HG03439 (cell line): ENCODE results near the gene ENDOV.

ENCODE experiments used
- ATAC-seq: cut with Tn5 transposase; IDR thresholded peaks from one replicate; pipeline ENCODE4 v1.9.1; 2021; ENCODE audit warnings: mild to moderate bottlenecking, moderate library complexity; ENCODE audit not compliant: unreplicated experiment

Gene ENDOV

DNA sequence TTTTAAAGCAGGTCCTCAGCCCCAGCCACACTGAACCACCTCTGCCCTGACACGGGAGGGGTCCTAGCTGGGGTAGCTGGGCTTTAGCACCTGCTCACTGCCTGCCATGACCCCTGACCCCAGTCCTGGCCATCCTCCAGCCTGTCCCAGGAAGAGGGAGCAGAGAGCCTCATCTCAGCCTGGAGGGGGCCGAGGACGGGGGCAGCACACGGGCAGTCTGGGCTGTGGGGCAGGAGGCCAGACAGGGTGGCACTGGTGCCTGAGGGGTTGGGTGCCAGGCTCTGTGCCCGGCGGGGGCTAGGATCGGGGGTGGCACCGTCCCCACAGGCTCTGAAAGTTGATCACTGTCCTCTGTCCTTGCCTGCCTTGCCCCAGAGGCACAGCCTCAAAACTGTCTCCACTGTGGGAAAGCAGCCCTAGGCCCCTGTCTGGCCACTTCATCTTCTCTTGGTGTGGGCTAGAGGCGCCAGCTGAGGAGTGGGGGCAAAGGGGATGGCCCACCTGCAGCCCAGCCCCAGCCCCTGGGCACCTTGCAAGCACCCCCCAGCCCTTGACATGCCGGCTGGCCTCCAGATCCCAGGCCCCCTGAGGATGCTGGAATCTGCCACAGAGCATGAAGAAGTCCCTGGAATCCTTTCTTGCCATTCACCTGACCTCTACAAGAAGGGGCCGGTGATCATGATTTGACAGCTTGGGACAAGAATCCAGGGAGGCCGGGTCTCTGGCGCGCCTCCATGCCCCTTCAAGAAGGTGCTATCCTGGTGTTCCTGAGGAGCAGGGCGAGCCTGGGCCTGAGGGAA lies 15.7 kb downstream of the ENDOV start:
- no peak for ATAC-seq

DNA sequence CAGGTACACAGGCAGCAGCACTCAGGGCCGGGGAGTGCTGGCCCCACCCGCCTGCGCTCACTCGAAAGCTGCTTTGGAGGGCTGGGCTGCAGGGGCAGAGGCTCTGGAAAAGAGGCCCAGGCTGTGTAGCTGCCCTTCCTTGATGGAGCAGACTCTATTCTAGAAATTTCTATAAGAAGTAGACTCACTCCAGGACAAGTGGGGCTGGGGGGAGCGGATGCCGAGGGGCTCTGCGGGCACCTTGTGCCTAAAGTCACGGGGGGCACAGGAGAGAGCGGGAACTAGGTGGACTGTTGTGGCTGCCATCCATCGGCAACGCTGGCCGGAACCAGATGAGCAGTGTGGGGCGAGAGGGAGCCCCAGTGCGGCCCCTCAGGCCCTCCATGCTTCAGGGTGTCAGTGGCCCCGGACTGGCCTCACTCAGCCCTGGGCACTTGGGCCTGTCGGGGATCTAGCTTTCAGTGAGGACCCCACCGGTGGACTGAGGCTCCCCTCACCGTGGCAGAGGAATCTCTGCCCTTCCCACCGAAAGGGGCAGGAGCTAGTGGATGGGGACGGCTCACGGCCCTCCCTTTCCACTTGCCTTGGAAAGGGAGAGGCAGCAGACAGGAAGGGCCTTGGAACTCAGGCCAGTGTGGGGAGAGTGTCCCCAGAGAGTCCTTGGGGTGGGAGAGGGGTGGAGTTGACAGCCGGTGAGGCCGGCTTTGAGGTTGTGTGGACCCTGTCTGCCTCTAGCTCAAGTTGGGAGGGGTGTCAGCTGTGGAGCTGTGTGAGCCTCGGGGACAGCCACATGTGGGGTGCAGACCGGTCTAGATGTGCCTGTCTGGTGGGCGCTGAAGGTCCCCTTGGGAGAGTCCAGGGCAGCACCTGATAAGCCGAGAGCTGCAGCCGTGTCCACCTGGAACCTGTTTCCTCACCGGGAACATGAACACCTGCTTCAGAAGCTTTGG lies 16.6 kb downstream of the ENDOV start:
- ATAC-seq: no peak

DNA sequence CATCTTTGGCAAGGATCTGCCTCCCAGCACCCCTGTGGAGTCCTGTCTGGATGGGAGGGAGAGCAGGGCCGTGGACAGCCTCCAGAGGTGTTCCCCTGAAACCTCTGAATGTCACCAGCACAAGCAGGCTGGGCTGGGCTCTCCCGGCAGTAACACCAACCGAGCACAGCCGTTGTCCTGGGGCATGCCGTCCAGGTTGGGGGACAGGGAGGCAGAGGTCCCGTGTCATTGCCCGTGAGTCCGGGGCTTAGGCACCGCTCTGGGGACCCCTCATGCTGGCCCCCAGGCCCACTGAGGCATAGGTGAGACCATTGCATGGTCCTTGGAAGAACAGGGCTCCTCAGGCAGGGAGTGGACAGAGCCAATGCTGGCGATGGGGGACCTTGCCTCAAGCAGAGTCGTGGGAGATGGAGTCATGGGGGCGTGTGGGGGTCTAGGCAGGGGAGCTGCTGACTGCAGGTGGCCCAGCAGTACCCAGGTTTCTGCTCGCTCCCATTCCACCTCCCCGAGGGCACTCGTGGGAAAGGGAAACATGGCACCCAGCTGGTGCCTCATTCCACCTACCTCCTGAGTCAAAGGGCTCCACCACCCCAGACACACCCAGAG lies 17.5 kb downstream of the ENDOV start:
- ATAC-seq: no peak

DNA sequence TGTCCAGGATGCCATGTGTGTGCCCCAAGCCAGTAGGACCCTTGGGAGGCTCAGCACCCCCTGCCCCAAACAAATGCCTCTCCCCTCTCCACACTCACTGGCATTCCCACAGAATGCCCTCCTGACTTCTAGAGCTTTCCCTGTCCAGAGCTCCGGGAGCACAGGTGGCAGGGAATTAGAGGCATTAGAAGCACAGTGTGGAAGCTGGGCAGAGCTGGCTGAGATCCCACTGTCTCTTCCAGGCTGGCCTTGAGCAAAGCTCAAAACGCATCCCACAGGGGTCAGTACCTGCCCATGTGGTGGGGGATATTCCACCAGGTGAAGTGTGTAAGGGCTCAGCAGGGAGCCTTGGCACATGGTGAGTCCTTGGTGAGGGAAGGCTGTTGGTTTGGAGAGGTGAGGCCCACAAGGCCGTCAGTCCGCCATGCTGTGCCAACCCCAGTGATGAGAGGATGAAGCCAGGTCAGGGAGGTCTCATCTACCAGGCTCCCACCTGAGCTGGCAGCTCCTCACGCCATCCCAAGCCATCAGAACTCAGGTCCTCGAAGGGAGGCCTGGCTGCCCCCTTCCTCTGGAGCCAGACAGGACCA lies 18.1 kb downstream of the ENDOV start:
- ATAC-seq: no peak

DNA sequence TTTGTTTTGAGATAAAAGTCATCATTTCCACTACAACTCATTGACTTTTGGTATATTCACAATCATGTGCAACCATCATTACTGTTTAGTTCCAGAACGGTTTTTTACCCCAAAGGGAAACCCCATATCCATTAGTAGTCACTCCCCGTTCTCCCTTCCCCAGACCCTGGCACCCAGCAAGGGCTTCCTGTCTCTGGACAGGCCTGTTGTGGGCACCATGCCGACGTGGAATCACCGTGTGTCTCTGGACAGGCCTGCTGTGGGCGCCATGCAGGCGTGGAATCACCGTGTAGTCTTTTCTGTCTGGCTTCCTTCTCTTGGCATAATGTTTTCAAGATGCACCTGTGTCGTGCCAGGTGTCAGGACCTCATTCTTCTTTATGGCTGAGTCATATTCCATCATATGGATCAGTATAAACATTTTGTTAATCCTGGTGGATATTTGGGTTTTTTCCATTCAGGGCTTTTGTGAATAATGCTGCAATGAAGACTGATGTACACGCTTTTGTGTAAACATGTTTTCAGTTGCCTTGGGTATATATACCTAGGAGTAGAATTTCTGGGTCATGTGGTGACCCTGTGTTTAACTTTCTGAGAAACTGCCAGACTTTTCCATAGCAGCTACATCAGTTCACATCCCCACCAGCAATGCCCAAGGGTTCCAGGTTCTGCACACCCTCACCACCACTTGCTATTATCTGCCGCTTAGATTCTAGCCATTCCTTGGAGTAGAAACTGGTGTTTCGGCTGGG lies 19.1 kb downstream of the ENDOV start:
- no peak for ATAC-seq

DNA sequence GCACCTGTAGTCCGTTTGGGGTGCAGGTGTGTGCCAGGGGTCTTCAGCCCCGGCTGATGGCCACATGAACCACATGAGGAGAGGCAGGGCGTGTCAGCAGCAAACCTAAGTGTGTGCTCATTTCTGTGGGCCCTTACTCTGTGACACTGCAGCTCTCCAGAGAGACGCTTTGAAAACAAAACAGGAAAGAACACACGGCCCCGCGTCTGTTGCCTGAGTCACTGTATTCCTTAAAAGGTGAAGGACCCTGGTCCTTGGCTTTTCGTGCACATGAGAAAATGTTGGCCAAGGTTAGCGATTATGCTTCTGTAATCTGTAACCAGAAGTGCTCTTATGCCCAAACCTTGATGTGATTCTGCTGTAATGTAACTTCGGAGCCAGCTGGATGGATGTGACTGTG lies 22.6 kb downstream of the ENDOV start:
- ATAC-seq: no peak

DNA sequence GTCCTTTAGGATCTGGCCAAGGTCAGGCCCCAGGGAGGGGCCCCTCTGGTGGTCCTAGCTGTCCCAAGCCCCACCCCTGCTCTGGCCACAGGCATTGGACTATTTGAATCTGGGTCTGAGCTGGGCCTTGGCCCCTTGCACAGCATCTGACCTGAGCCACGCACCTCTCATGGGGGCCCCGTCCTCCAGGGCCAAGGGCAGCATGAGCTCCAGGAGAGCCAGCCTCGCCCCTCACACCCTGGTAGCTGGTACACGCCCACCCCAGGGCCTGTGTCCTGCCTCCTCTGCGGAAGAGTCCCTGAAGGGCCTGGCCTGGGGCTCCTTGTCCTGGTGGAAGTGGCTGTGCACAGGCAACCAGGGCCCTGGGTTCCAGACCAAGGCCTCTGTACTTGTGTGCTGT lies 23.8 kb downstream of the ENDOV start:
- no peak for ATAC-seq

DNA sequence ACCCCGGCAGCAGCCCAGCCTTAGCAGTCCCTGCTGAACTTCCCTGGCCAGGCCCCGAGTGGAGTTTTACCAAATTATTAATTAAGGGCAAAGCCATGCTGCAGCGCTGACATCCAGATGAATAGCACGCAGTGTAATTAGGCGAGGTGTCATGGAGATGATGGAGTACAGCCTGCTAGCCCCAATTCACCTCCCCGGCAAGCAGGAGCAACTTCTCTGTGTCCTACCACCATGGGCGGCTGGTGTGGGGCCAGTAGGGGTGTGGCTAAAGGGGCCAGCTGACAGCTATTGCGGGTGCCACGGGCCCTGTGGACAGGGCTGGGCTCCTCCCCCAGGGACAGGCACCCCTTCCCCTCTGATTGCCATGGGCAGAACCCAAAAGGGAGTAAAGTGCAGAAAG lies 24.5 kb downstream of the ENDOV start:
- no peak for ATAC-seq

DNA sequence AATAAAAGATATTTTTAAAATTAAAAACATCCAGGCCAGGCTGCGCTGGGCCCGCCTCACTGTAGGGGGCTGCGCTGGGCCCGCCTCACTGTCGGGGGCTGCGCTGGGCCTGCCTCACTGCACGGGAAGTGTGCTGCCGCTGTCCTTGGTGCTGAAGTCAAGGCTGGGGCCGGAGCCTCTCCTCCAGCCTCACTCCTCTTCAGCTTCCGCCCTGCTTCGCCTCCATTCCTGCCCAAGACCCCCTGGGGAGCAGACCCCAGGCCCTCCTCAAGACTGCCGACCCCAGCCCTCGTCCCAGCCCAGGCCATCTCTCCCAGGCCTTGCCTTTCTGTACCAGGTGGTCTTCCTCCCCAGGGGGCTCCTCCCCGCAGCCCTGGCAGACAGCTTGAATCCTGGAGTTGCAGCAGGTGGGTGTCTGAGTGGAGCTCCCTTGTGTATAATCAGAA lies 26.2 kb downstream of the ENDOV start:
- ATAC-seq: no peak

DNA sequence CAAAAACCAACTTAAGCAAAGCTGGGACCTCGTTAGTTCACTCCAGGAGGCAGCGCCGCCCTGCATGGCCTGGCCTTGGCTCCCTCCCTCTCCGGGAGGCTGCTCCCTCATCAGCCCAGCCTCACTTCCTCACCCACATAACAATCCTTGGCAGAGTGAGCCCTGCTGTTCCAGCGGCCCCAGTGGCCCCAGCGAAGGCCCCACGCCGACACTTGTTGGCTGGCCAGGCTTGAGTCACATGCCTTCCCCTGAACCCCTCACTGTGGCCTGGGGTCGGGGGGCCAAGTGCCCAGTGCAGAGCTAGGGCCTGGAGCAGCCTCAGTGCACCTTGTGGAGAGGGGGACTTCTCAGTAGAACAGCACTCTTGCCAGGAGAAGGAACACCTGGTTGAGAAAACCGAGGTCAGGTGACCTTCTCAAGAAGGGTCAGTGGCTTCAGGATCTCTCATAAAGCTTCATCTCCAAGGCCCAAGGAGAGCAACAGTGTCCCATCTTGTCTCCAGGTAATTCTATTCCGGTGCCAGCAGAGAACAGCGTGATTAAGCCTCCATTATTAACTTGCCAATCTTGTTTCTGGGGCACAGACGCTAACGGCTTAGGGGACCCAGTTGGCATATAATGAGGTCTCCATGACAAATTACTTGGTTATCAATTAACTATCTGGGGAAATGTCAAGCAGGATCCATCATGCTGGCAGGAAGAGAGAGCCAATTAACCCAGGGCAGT lies 26.8 kb downstream of the ENDOV start:
- no peak for ATAC-seq

DNA sequence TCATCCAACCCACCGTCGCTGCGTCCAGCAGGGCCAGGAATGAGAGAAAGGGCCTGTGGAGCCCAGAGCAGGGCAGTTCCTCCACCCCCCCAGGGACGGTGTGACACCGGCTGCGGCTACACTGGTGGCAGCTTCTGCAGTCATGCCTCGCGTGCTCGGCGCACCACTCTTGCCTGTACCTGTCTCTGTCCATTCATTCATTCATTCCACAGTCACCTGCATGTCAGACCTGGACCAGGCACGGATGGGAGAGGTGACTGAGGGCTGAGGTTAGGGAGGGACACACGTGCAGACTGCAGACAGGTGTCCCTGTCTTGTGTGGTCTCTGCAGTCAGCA lies 27.3 kb downstream of the ENDOV start:
- ATAC-seq: no peak

DNA sequence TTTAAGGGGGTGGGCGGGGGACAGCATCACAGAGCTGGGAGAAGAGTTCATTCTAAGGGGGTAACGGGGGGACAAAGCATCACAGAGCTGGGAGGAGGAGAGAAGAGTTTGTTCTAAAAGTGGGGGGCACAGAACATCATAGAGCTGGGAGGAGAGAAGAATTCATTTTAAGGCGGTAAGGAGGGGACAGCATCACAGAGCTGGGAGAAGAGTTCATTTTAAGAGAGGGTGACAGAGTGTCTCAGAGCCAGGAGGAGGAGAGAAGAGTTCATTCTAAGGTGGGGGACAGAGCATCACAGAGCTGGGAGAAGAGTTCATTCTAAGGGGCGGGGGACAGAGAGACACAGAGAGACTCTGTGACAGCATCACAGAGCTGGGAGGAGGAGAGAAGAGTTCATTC lies 27.8 kb downstream of the ENDOV start:
- no peak for ATAC-seq

DNA sequence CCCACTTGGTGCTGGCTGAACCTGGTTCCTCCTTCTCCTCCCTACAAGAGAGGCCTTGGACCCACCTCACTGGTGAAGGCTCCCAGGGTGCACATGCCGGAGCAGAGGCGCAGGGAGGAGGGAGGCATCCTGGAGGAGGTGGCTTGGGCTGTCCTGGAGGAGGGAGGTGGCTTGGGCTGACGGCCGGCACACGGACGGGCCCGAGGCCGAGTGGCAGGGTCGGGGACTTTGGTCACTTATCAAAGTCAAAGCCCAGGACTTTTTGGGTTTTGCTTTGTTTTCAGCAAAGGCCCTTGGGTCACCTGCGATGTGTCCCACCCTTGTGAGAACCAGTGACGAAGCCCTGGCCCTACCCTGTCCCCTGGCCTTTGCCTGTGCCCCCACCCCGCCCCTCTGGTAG lies 28.5 kb downstream of the ENDOV start:
- ATAC-seq: no peak

DNA sequence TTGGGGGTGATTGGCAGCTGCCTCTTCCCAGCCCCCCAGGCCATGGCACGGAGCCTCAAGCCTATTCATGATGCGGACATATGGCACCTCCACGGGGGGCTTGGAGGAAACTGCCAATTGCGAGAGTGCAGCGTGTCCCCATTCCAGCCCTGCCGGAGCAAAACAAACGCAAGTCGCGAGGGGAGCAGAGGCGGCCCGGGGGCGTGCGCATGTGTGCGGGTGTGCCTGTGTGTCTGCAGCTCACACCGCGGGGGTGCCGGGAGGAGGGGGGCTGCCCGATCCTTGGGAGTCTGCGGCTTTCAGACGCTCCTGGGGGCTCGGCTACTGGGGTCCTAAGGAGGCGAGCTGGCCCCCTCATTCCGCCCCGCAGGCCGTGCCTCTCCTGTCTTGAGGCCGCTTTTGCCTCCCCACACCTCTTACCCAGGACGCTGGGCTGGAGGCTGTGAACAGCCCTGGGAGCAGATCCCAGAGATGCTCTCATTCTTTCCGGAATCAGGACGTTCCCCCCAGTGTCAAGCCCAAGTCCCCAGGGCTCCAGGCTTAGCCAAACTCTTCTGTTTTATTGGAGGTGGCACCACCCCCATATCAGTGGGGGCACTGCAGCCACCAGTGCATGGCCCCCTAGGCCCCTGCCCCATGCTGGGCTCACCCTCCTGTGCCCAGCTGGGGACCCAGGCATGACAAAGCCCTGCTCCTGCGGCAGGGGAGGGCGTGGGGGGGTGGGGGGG lies 29.1 kb downstream of the ENDOV start:
- no peak for ATAC-seq

DNA sequence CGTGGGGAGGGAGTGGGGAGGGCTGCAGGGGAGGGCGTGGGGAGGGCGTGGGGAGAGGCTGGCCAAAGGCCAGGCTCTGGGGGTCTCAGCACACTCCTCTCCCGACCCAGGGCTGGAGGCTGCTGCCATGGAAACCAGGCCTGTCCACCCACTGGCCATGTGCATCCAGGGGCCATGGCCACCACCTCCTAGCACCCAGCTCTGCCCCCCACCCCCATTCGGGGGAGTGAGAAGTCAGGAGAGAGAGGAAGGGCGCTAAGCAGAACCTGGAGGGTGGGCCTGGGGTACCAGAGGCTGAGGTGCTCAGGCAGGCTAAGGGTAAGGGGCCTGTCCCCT lies 29.6 kb downstream of the ENDOV start:
- no peak for ATAC-seq

DNA sequence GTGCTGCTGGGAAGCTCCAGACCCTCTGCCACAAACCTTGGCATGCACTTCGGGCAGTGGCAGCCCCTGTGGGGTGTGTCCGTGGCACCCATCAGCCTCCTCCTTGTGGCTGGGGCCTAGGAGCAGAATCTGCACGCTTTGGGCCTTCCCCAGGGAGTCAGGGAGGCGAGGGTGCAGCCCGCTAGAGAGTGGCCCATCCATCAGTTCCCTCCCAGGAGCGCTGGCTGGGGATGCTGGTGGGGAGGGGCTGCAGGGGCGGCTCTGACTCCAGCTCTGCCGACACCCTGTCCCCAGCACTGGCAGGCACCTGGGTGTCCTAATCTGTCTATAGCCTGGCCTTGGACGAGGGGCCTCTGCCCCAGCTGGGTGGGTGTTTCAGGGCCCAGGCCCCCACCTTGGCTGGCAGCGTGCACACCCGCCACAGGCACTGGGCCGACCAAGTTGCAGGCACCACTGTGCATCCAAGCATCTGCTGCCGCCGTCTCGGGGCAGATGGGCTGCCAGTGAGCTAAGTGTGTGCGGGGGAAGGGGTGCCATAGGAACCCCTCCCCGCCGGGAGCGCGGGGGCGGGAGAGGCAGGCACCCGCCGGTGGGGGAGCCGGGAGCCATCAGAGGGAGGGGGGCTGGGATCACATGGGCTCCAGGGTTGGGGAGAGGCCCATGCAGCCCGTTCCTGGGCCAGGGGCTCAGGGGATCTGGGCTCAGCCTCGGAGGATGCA lies 30.2 kb downstream of the ENDOV start:
- no peak for ATAC-seq

DNA sequence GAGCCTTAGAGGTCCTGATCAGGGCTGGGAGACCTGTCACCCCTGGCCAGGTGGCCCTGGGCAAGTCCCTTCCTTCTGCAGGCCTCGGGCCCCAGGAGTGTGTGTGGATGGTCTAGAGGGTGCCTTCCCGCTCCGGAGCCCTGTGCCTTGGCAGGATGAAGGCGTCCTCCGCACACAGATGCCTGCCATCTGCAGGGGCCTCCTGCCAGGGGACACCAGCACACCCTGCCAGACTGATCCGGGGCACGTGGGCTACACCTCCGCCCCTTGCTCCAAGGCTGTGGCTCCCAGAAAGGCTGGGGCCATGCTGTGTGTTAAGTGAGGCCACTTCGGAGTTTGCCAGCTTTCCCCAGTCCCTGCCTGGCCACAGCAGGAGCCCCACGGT lies 30.8 kb downstream of the ENDOV start:
- ATAC-seq: no peak

DNA sequence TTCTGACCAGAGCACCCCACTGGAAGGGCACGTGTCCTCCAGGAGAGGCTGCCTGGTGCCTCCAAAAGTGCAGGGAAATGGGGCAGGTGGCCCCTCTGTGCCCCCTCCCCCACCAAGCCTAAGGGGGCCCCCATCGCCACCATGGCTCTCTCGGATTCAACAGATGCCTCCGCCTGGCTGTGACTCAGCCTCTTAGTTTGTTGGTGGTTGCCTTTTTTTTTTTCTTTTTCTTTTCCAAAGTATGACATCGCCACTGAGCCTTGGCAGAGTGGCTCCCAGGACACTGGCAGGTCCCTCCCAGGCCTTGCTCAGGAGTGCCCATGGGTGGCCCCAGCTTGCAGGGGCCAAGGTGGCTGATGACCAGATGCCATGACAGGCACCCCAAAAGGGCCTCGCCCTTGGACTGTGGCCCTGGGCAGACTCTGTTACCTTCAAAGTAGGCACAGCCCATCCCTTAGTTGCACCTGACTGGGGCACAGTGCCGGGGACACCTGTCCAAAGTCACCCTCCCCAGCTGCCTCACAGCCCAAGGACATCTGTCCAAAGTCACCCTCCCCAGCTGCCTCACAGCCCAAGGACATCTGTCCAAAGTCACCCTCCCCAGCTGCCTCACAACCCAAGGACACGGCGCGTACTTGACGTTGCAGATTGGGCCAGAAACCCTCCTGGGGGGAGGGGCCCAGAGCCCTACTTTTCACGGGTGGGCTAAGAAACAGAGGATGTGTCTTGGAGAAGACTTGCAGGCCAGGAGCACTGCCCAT lies 31.9 kb downstream of the ENDOV start:
- ATAC-seq: no peak
